Osteoblast (primary cell): Measurements from ENCODE around the gene CNOT1. TPM values are rescaled to one million over a fixed set of nuclear protein-coding genes. Genes with fewer than 3 reads are reported as not detected.

ENCODE experiments used
- DNase-seq: peaks from one replicate; pipeline ENCODE4 v3.0.0; 2011; ENCODE audit warnings: low spot score, mixed read lengths; ENCODE audit not compliant: insufficient read length; ENCODE audit errors: missing footprints
- H2AFZ ChIP-seq: 2 replicates; pipeline ENCODE4 v1.6.0; 2011; ENCODE audit warnings: mild to moderate bottlenecking, low read length
- H3K27ac ChIP-seq: 2 replicates; pipeline ENCODE4 v1.5.1; 2011; ENCODE audit warnings: mild to moderate bottlenecking, low read depth, low read length, moderate library complexity
- H3K27me3 ChIP-seq: 2 replicates; pipeline ENCODE4 v1.6.0; 2012; ENCODE audit warnings: mild to moderate bottlenecking, control low read depth, inconsistent platforms, low read length, moderate library complexity; ENCODE audit not compliant: insufficient read depth
- H3K36me3 ChIP-seq: 2 replicates; pipeline ENCODE4 v1.5.1; 2011; ENCODE audit warnings: mild to moderate bottlenecking, low read length, control low read depth, moderate library complexity; ENCODE audit not compliant: insufficient read depth
- H3K4me1 ChIP-seq: 2 replicates; pipeline ENCODE4 v1.5.1; 2011; ENCODE audit warnings: mild to moderate bottlenecking, low read length, control low read depth, moderate library complexity; ENCODE audit not compliant: insufficient read depth
- H3K4me2 ChIP-seq: 2 replicates; pipeline ENCODE4 v1.6.0; 2011; ENCODE audit warnings: mild to moderate bottlenecking, low read length; ENCODE audit not compliant: insufficient read depth
- H3K4me3 ChIP-seq: fragments of 200-600 bp; sonication (generic); 3 replicates; pipeline ENCODE4 v1.5.1; 2012; ENCODE audit warnings: mild to moderate bottlenecking, low read length, inconsistent platforms; ENCODE audit not compliant: insufficient read depth
- H3K79me2 ChIP-seq: 2 replicates; pipeline ENCODE4 v1.6.0; 2012; ENCODE audit warnings: mild to moderate bottlenecking, low read length, control low read depth, inconsistent platforms; ENCODE audit not compliant: insufficient read depth
- H3K9me3 ChIP-seq: 2 replicates; pipeline ENCODE4 v1.5.1; 2011; ENCODE audit warnings: low read depth, low read length, control low read depth
- H4K20me1 ChIP-seq: 2 replicates; pipeline ENCODE4 v1.6.0; 2012; ENCODE audit warnings: mild to moderate bottlenecking, low read length, control low read depth; ENCODE audit not compliant: insufficient read depth
- CTCF ChIP-seq: IDR thresholded peaks from 2 replicates; pipeline ENCODE4 v1.5.1; 2011; ENCODE audit warnings: mild to moderate bottlenecking, low read depth, low read length, moderate library complexity; ENCODE audit errors: extremely low read depth
- total RNA-seq: library from RNA; depleted of rRNA; stranded (reverse); fragments of >200 nt; gene quantifications from 2 replicates; pipeline ENCODE4 v1.2.3, GENCODE V29; 2012

Gene CNOT1
- total RNA-seq, 1 donor = 122 TPM

GRCh38 chr16:58588406-58588805 is 41.2 kb downstream of the CNOT1 start:
- Histone ChIP-seq H3K4me3 (no peak overlapping the region), H3K9me3 (no peaks in the 10 kb centered on the region), H3K4me1 (no peaks in the 10 kb centered on the region), H3K27ac (no peak overlapping the region), H3K36me3 (peaks cover 60% of the 10 kb centered on the region), H2AFZ (no peak overlapping the region), H3K27me3 (no peaks in the 10 kb centered on the region), H3K4me2 (no peak overlapping the region), H4K20me1 (peaks cover 11% of the 10 kb centered on the region), H3K79me2 (peaks cover 47% of the 10 kb centered on the region)
- no peak for DNase-seq
- TF ChIP-seq CTCF = no peak

GRCh38 chr16:58586340-58587030 is 43.1 kb downstream of the CNOT1 start:
- DNase-seq = peak; percentile 3
- Histone ChIP-seq H3K4me2 (no peak overlapping the region), H2AFZ (no peak overlapping the region), H3K79me2 (peaks cover 33% of the 10 kb centered on the region), H3K36me3 (peaks cover 73% of the 10 kb centered on the region), H3K27ac (no peak overlapping the region), H3K9me3 (no peaks in the 10 kb centered on the region), H4K20me1 (peaks cover 9% of the 10 kb centered on the region), H3K4me1 (no peaks in the 10 kb centered on the region), H3K27me3 (no peaks in the 10 kb centered on the region), H3K4me3 (no peak overlapping the region)
- no peak for TF ChIP-seq CTCF

- no peaks in the 10 kb centered on the region for H3K9me3 ChIP-seq
- H2AFZ ChIP-seq = no peak overlapping the region
- no peak overlapping the region for H3K4me2 ChIP-seq
- peak; percentile 47 for DNase-seq
- no peaks in the 10 kb centered on the region for H3K4me1 ChIP-seq
- no peak overlapping the region for H3K4me3 ChIP-seq
- H3K27me3 ChIP-seq = no peaks in the 10 kb centered on the region
- no peak for TF ChIP-seq CTCF
- H4K20me1 ChIP-seq = peaks cover 6% of the 10 kb centered on the region
- H3K79me2 ChIP-seq = peaks cover 22% of the 10 kb centered on the region
- H3K36me3 ChIP-seq = peaks cover 81% of the 10 kb centered on the region
- H3K27ac ChIP-seq = peak overlapping the region; percentile 5
These were observed 44.7 kb downstream of the CNOT1 start for GRCh38 chr16:58584831-58585505.

GRCh38 chr16:58582971-58583765 is 46.5 kb downstream of the CNOT1 start:
- no peak for DNase-seq
- Histone ChIP-seq H3K36me3 (peaks cover 81% of the 10 kb centered on the region), H3K4me2 (no peak overlapping the region), H3K27me3 (no peaks in the 10 kb centered on the region), H4K20me1 (peaks cover 6% of the 10 kb centered on the region), H3K27ac (no peak overlapping the region), H3K4me1 (no peaks in the 10 kb centered on the region), H2AFZ (no peak overlapping the region), H3K79me2 (peaks cover 14% of the 10 kb centered on the region), H3K4me3 (no peak overlapping the region), H3K9me3 (no peaks in the 10 kb centered on the region)
- TF ChIP-seq CTCF = no peak
